Activated naive CD8-positive, alpha-beta T cell treated with anti-CD3 and anti-CD28 coated beads, Interleukin-2, amount 10 ng/mL, durations not matched to agents 7 days and 5 days (primary cell): ENCODE data around the gene TOP2A. TPM values are rescaled to one million over a fixed set of nuclear protein-coding genes. Genes with fewer than 3 reads are reported as not detected.
A peak's percentile ranks its signal among the peaks of the same experiment; 100 is the strongest.

Experiments
- ATAC-seq: fragments of 150-1000 bp; cut with Tn5 transposase; one replicate; pipeline ENCODE4 v1.10.0; 2021; ENCODE audit warnings: low read depth, moderate library complexity
- POLR2A ChIA-PET: fragments of 350-600 bp; sonication (Branson Sonifier 250); formaldehyde crosslinking; loops from one replicate; lab custom pipeline; 2021; ENCODE audit warnings: antibody characterized with exemption; lab: Charles Lee
- DNase-seq: peaks from one replicate; pipeline ENCODE4 v3.0.0; 2021
- H3K27ac Mint-ChIP-seq: one replicate; pipeline ENCODE4 v1.8.0; 2022; ENCODE audit warnings: mild to moderate bottlenecking, mixed read lengths
- H3K27me3 Mint-ChIP-seq: one replicate; pipeline ENCODE4 v1.8.0; 2022; ENCODE audit warnings: mild to moderate bottlenecking, moderate library complexity, mixed read lengths
- H3K36me3 Mint-ChIP-seq: one replicate; pipeline ENCODE4 v1.8.0; 2021; ENCODE audit warnings: mild to moderate bottlenecking, mixed read lengths
- H3K4me1 Mint-ChIP-seq: one replicate; pipeline ENCODE4 v1.8.0; 2021; ENCODE audit warnings: mixed read lengths
- H3K4me3 Mint-ChIP-seq: one replicate; pipeline ENCODE4 v1.8.0; 2022; ENCODE audit warnings: mild to moderate bottlenecking, moderate library complexity, mixed read lengths
- H3K9me3 Mint-ChIP-seq: one replicate; pipeline ENCODE4 v1.8.0; 2021; ENCODE audit warnings: mixed read lengths
- total RNA-seq, 2 experiments: library from RNA; stranded (reverse); gene quantifications; one replicate each; pipeline ENCODE4 v1.2.3, GENCODE V29; 2021

The TOP2A gene
- total RNA-seq, 2 experiments from 2014 or later = 313 to 314 TPM

GRCh38 chr17:40448639-40449261 lies 31.1 kb upstream of the TOP2A start:
- Mint-ChIP-seq H3K4me3 (peak overlapping the region; percentile 75), H3K4me1 (peaks cover 45% of the 10 kb centered on the region), H3K9me3 (no peaks in the 10 kb centered on the region), H3K27ac (peak overlapping the region; percentile 5), H3K27me3 (no peaks in the 10 kb centered on the region), H3K36me3 (peaks cover 13% of the 10 kb centered on the region)
- POLR2A ChIA-PET = interaction anchor here (1.0 to 3.3 kb wide), 3 partner anchors 12 to 85 kb away, joined by 4 to 18 read pairs (median 7); partner anchors contain the start of gene TOP2A
- DNase-seq (no peak), ATAC-seq (no peak)

GRCh38 chr17:40448213-40448638 lies 30.5 kb upstream of the TOP2A start:
- POLR2A ChIA-PET = interaction anchor here (1.3 to 3.3 kb wide), 3 partner anchors 11 to 30 kb away, joined by 4 to 18 read pairs (median 6); partner anchors contain the start of gene TOP2A
- Mint-ChIP-seq H3K4me3 (peak overlapping the region; percentile 75), H3K27ac (peak overlapping the region; percentile 80), H3K36me3 (peaks cover 10% of the 10 kb centered on the region), H3K27me3 (no peaks in the 10 kb centered on the region), H3K4me1 (peaks cover 45% of the 10 kb centered on the region), H3K9me3 (no peaks in the 10 kb centered on the region)
- DNase-seq (no peak), ATAC-seq (no peak)

- peak overlapping the region; percentile 80 for H3K27ac Mint-ChIP-seq
- POLR2A ChIA-PET = interaction anchor here (0.6 to 3.3 kb wide), 6 partner anchors 11 to 69 kb away, joined by 3 to 18 read pairs (median 4); partner anchors contain the start of gene TOP2A
Measured at GRCh38 chr17:40447806-40448205, 30.1 kb upstream of the TOP2A start.

GRCh38 chr17:40447148-40447644 lies 29.5 kb upstream of the TOP2A start:
- Mint-ChIP-seq H3K9me3 (no peaks in the 10 kb centered on the region), H3K4me3 (peak overlapping the region; percentile 75), H3K27me3 (no peaks in the 10 kb centered on the region), H3K36me3 (peaks cover 10% of the 10 kb centered on the region), H3K27ac (no peak overlapping the region), H3K4me1 (peaks cover 45% of the 10 kb centered on the region)
- no peak for ATAC-seq
- DNase-seq = no peak
- POLR2A ChIA-PET = interaction anchor here (0.6 to 3.3 kb wide), 6 partner anchors 20 to 159 kb away, joined by 3 to 18 read pairs (median 3); partner anchors contain the start of gene TOP2A

More at GRCh38 chr17:40447806-40448205, 30.1 kb upstream of the TOP2A start:
- Mint-ChIP-seq H3K36me3 (peaks cover 10% of the 10 kb centered on the region), H3K27me3 (no peaks in the 10 kb centered on the region), H3K4me3 (peak overlapping the region; percentile 75), H3K4me1 (peaks cover 45% of the 10 kb centered on the region), H3K9me3 (no peaks in the 10 kb centered on the region)
- ATAC-seq (no peak), DNase-seq (no peak)

GRCh38 chr17:40445751-40446468 lies 28.2 kb upstream of the TOP2A start:
- no peak for DNase-seq
- no peak for ATAC-seq
- Mint-ChIP-seq H3K4me3 (peak overlapping the region; percentile 89), H3K27ac (peak overlapping the region; percentile 95), H3K27me3 (no peaks in the 10 kb centered on the region), H3K4me1 (peaks cover 45% of the 10 kb centered on the region), H3K9me3 (no peaks in the 10 kb centered on the region), H3K36me3 (peaks cover 10% of the 10 kb centered on the region)
- POLR2A ChIA-PET = interaction anchor here (0.9 to 1.5 kb wide), 3 partner anchors 20 to 158 kb away, joined by 3 to 4 read pairs (median 3); no protein-coding TSS in a partner anchor

GRCh38 chr17:40443988-40444899 lies 26.5 kb upstream of the TOP2A start:
- Mint-ChIP-seq H3K27me3 (peaks cover 2% of the 10 kb centered on the region), H3K27ac (peak overlapping the region; percentile 95), H3K9me3 (no peaks in the 10 kb centered on the region), H3K4me1 (peaks cover 45% of the 10 kb centered on the region), H3K36me3 (peaks cover 8% of the 10 kb centered on the region), H3K4me3 (peak overlapping the region; percentile 89)
- POLR2A ChIA-PET = interaction anchor here (0.6 to 2.5 kb wide), 18 partner anchors 16 to 166 kb away, joined by 3 to 21 read pairs (median 4); partner anchors contain the start of gene TOP2A
- peak; percentile 8 for ATAC-seq
- peak; percentile 61 for DNase-seq

- peaks cover 40% of the 10 kb centered on the region for H3K4me1 Mint-ChIP-seq
Measured at GRCh38 chr17:40443196-40443987, 25.7 kb upstream of the TOP2A start, which contains the start of gene IGFBP4. IGFBP4 (plus strand) TSS chr17:40443450; CDS start chr17:40443736, 286 bp downstream.

GRCh38 chr17:40442392-40443195 lies 24.9 kb upstream of the TOP2A start:
- Mint-ChIP-seq H3K4me3 (peak overlapping the region; percentile 63), H3K27ac (no peak overlapping the region), H3K27me3 (peaks cover 2% of the 10 kb centered on the region), H3K4me1 (peaks cover 34% of the 10 kb centered on the region), H3K36me3 (peaks cover 5% of the 10 kb centered on the region), H3K9me3 (no peaks in the 10 kb centered on the region)
- ATAC-seq = no peak
- POLR2A ChIA-PET = interaction anchor here (0.7 to 2.5 kb wide), 6 partner anchors 17 to 90 kb away, joined by 3 to 21 read pairs (median 5); partner anchors contain the start of gene TOP2A
- peak; percentile 45 for DNase-seq

More at GRCh38 chr17:40443196-40443987, 25.7 kb upstream of the TOP2A start, which contains the start of gene IGFBP4:
- ATAC-seq = peak; percentile 77
- Mint-ChIP-seq H3K4me3 (peak within 1 kb of the TSS; percentile 89), H3K27ac (peak within 1 kb of the TSS; percentile 95), H3K27me3 (peaks cover 2% of the 10 kb centered on the region), H3K9me3 (no peaks in the 10 kb centered on the region), H3K36me3 (peaks cover 8% of the 10 kb centered on the region)
- POLR2A ChIA-PET = interaction anchor here (0.6 to 2.5 kb wide), 15 partner anchors 17 to 120 kb away, joined by 3 to 21 read pairs (median 4); partner anchors contain the start of gene TOP2A
- peak; percentile 86 for DNase-seq

GRCh38 chr17:40440166-40440565 lies 22.5 kb upstream of the TOP2A start:
- Mint-ChIP-seq H3K27ac (no peak overlapping the region), H3K4me1 (peaks cover 25% of the 10 kb centered on the region), H3K9me3 (no peaks in the 10 kb centered on the region), H3K36me3 (peaks cover 3% of the 10 kb centered on the region), H3K27me3 (peaks cover 6% of the 10 kb centered on the region), H3K4me3 (no peak overlapping the region)
- POLR2A ChIA-PET = interaction anchor here (1.0 to 1.3 kb wide), 2 partner anchors 22 to 93 kb away, joined by 3 read pairs; partner anchors contain the start of gene TOP2A
- no peak for ATAC-seq
- DNase-seq = no peak

- Mint-ChIP-seq H3K9me3 (no peaks in the 10 kb centered on the region), H3K4me3 (no peak overlapping the region), H3K27me3 (peaks cover 6% of the 10 kb centered on the region), H3K36me3 (no peaks in the 10 kb centered on the region), H3K27ac (peak overlapping the region; percentile 34), H3K4me1 (peaks cover 14% of the 10 kb centered on the region)
- ATAC-seq (peak; percentile 65), DNase-seq (no peak)
- POLR2A ChIA-PET = interaction anchor here (1.5 to 1.6 kb wide), 3 partner anchors 11 to 19 kb away, joined by 4 to 11 read pairs (median 11); partner anchors contain the start of gene TOP2A
Measured at GRCh38 chr17:40437095-40437732, 19.5 kb upstream of the TOP2A start.
